Thoracic aorta (tissue), 2 donors: ENCODE data around the gene PAX1. TPM values are rescaled to one million over a fixed set of nuclear protein-coding genes. Genes with fewer than 3 reads are reported as not detected.

Experiments
- ATAC-seq: fragments of 150-250 bp; one replicate; pipeline ENCODE4 v1.8.0; 2017; ENCODE audit warnings: low read depth; ENCODE audit not compliant: insufficient number of reproducible peaks, low FRiP score
- DNase-seq: peaks from one replicate; pipeline ENCODE4 v3.0.0-alpha.2; 2020; ENCODE audit warnings: low spot score
- H3K27ac ChIP-seq, 2 donors: fragments of 200-600 bp; sonication (generic); 1 replicate in 1 of 2; 2 replicates in 1 of 2; pipeline ENCODE4 v1.5.1; 2016; ENCODE audit warnings: mild to moderate bottlenecking in 2 of 2, moderate library complexity in 2 of 2
- H3K27me3 ChIP-seq: fragments of 200-600 bp; sonication (generic); replicated peaks from 2 replicates; pipeline ENCODE4 v1.6.0; 2016; ENCODE audit warnings: mild to moderate bottlenecking; ENCODE audit not compliant: insufficient read depth
- H3K36me3 ChIP-seq: fragments of 200-600 bp; sonication (generic); one replicate; pipeline ENCODE4 v1.5.1; 2016
- H3K4me1 ChIP-seq, 2 donors: fragments of 200-600 bp; sonication (generic); 1 replicate in 1 of 2; 2 replicates in 1 of 2; pipeline versions ENCODE4 v1.5.1 to v1.6.0; 2016; ENCODE audit warnings: low read depth in 2 of 2, mild to moderate bottlenecking in 1 of 2; ENCODE audit not compliant: control insufficient read depth in 1 of 2
- H3K4me3 ChIP-seq: fragments of 200-600 bp; sonication (generic); 2 replicates; pipeline ENCODE4 v1.5.1; 2016; ENCODE audit warnings: mild to moderate bottlenecking
- H3K9me3 ChIP-seq: fragments of 200-600 bp; sonication (generic); 2 replicates; pipeline ENCODE4 v1.5.1; 2016
- CTCF ChIP-seq: fragments of 200-600 bp; sonication (generic); IDR thresholded peaks from one replicate; pipeline ENCODE4 v1.5.1; 2019; ENCODE audit warnings: antibody characterized with exemption
- total RNA-seq, 2 donors: library from RNA; depleted of rRNA; stranded (reverse); fragments of >200 nt; gene quantifications; one replicate each; pipeline versions ENCODE4 v1.1.0 to v1.2.3, GENCODE V29; 2016

Gene PAX1
- total RNA-seq, 2 donors from 2014 or later, result not detected

- DNase-seq, result no peak
- Histone ChIP-seq H3K4me3 (no peak overlapping the region), H3K27ac (no peak overlapping the region), H3K9me3 (no peaks in the 10 kb centered on the region), H3K36me3 (no peaks in the 10 kb centered on the region), H3K4me1 (no peaks in the 10 kb centered on the region), H3K27me3 (no peaks in the 10 kb centered on the region)
- TF ChIP-seq CTCF, result no peak
- ATAC-seq, result no peak
Observed at GRCh38 chr20:21710863-21711431, 5.5 kb downstream of the PAX1 start.

- H3K9me3 ChIP-seq, result no peaks in the 10 kb centered on the region
- ATAC-seq, result no peak
- no peak for TF ChIP-seq CTCF
- no peaks in the 10 kb centered on the region for H3K4me1 ChIP-seq
- H3K27me3 ChIP-seq, result no peaks in the 10 kb centered on the region
- no peaks in the 10 kb centered on the region for H3K36me3 ChIP-seq
- no peak for DNase-seq
- no peak overlapping the region for H3K27ac ChIP-seq
- no peak overlapping the region for H3K4me3 ChIP-seq
Observed at GRCh38 chr20:21712443-21713059, 7.1 kb downstream of the PAX1 start.

- no peak for TF ChIP-seq CTCF
- ATAC-seq (no peak), DNase-seq (no peak)
- H3K9me3 ChIP-seq, result no peaks in the 10 kb centered on the region
- no peak overlapping the region for H3K4me3 ChIP-seq
- no peak overlapping the region for H3K27ac ChIP-seq
- H3K4me1 ChIP-seq, result no peaks in the 10 kb centered on the region
- H3K27me3 ChIP-seq, result no peaks in the 10 kb centered on the region
- no peaks in the 10 kb centered on the region for H3K36me3 ChIP-seq
Observed at GRCh38 chr20:21713470-21713869, 8.0 kb downstream of the PAX1 start.

- ATAC-seq (no peak), DNase-seq (no peak)
- no peak overlapping the region for H3K27ac ChIP-seq
- H3K4me1 ChIP-seq, result no peaks in the 10 kb centered on the region
- no peaks in the 10 kb centered on the region for H3K27me3 ChIP-seq
- no peak overlapping the region for H3K4me3 ChIP-seq
- H3K9me3 ChIP-seq, result no peaks in the 10 kb centered on the region
- no peak for TF ChIP-seq CTCF
- H3K36me3 ChIP-seq, result no peaks in the 10 kb centered on the region
Observed at GRCh38 chr20:21713901-21714296, 8.4 kb downstream of the PAX1 start.

- no peak for TF ChIP-seq CTCF
- Histone ChIP-seq H3K36me3 (no peaks in the 10 kb centered on the region), H3K9me3 (no peaks in the 10 kb centered on the region), H3K4me3 (no peak overlapping the region), H3K27ac (no peak overlapping the region), H3K4me1 (no peaks in the 10 kb centered on the region), H3K27me3 (no peaks in the 10 kb centered on the region)
- DNase-seq (no peak), ATAC-seq (no peak)
Observed at GRCh38 chr20:21714297-21715192, 9.1 kb downstream of the PAX1 start.
